Measurements from ENCODE around the gene ATP2B2.

Gene ATP2B2

GRCh38 chr3:10551139-10551538 lies 45.8 kb upstream of the ATP2B2 start:
- no peak for TF ChIP-seq CTCF (IDR thresholded peaks at IDR 0.05; ENCODE audit: low read depth, low read length, missing control alignments)

GRCh38 chr3:10550705-10551104 lies 45.3 kb upstream of the ATP2B2 start:
- H3K4me3 ChIP-seq (ENCODE audit: low read depth, low read length): no peak overlapping the region
- no peak for TF ChIP-seq CTCF (IDR thresholded peaks at IDR 0.05; ENCODE audit: low read depth, low read length, missing control alignments)
- DNase-seq (ENCODE audit: low read depth): no peak

More at GRCh38 chr3:10551139-10551538, 45.8 kb upstream of the ATP2B2 start:
- no peak for DNase-seq (ENCODE audit: low read depth)
- H3K4me3 ChIP-seq (ENCODE audit: low read depth, low read length): no peak overlapping the region

GRCh38 chr3:10549617-10550230 lies 44.3 kb upstream of the ATP2B2 start:
- TF ChIP-seq CTCF (IDR thresholded peaks at IDR 0.05; ENCODE audit: low read depth, low read length, missing control alignments): no peak
- no peak overlapping the region for H3K4me3 ChIP-seq (ENCODE audit: low read depth, low read length)
- DNase-seq (ENCODE audit: low read depth): no peak

- DNase-seq (ENCODE audit: low read depth): no peak
- no peak for TF ChIP-seq CTCF (IDR thresholded peaks at IDR 0.05; ENCODE audit: low read depth, low read length, missing control alignments)
- no peak overlapping the region for H3K4me3 ChIP-seq (ENCODE audit: low read depth, low read length)
These were observed 43.6 kb upstream of the ATP2B2 start for GRCh38 chr3:10548992-10549391.

GRCh38 chr3:10547841-10548783 lies 42.7 kb upstream of the ATP2B2 start:
- no peak for DNase-seq (ENCODE audit: low read depth)
- no peak for TF ChIP-seq CTCF (IDR thresholded peaks at IDR 0.05; ENCODE audit: low read depth, low read length, missing control alignments)
- no peak overlapping the region for H3K4me3 ChIP-seq (ENCODE audit: low read depth, low read length)

- DNase-seq (ENCODE audit: low read depth): no peak
- no peak overlapping the region for H3K4me3 ChIP-seq (ENCODE audit: low read depth, low read length)
- no peak for TF ChIP-seq CTCF (IDR thresholded peaks at IDR 0.05; ENCODE audit: low read depth, low read length, missing control alignments)
These were observed 42.0 kb upstream of the ATP2B2 start for GRCh38 chr3:10547413-10547812.
